Thymus (tissue), 11 donors: ENCODE results near the gene IFNL4. TPM values are rescaled to one million over a fixed set of nuclear protein-coding genes. Genes with fewer than 3 reads are reported as not detected.
"Not testable (repeated sequence)": the region's sequence is repeated elsewhere in the genome, so short reads cannot be mapped to it uniquely, and the experiment has no call there.

ENCODE experiments used
- DNase-seq, 9 donors: peaks; one replicate each; pipeline ENCODE4 v3.0.0-alpha.2; 2013; ENCODE audit warnings: low spot score in 9 of 9, low read depth in 6 of 9, missing footprints in 1 of 9
- H3K27ac ChIP-seq, 2 donors: one replicate each; pipeline ENCODE4 v1.5.1; 2013; ENCODE audit warnings: control low read depth in 1 of 2, low read depth in 1 of 2, low read length in 1 of 2, mild to moderate bottlenecking in 1 of 2, moderate library complexity in 1 of 2
- H3K27me3 ChIP-seq, 2 donors: one replicate each; pipeline ENCODE4 v1.5.1; 2013; ENCODE audit warnings: low read length in 1 of 2; ENCODE audit not compliant: control insufficient read depth in 2 of 2, insufficient read depth in 1 of 2
- H3K36me3 ChIP-seq, 2 donors: one replicate each; pipeline ENCODE4 v1.5.1; 2013; ENCODE audit warnings: low read length in 1 of 2, mild to moderate bottlenecking in 1 of 2, moderate library complexity in 1 of 2; ENCODE audit not compliant: control insufficient read depth in 2 of 2, insufficient read depth in 2 of 2
- H3K4me1 ChIP-seq, 2 donors: one replicate each; pipeline ENCODE4 v1.5.1; 2013; ENCODE audit warnings: low read length in 2 of 2; ENCODE audit not compliant: control insufficient read depth in 2 of 2, insufficient read depth in 2 of 2
- H3K4me3 ChIP-seq, 2 donors: one replicate each; pipeline ENCODE4 v1.5.1; 2013; ENCODE audit warnings: low read length in 2 of 2, control low read depth in 1 of 2, mild to moderate bottlenecking in 1 of 2
- H3K9me3 ChIP-seq, 2 donors: one replicate each; pipeline ENCODE4 v1.5.1; 2013; ENCODE audit warnings: low read length in 1 of 2, mild to moderate bottlenecking in 1 of 2; ENCODE audit not compliant: control insufficient read depth in 2 of 2, insufficient read depth in 1 of 2
- WGBS: extraction: QIAGEN DNeasy Blood & Tissue Kit; methylation state at CpG from one replicate; pipeline ENCODE4 v1.1.7; 2013; 5-methylcytosine and 5-hydroxymethylcytosine counted together
- polyA plus RNA-seq: library from polyadenylated mRNA; stranded (reverse); fragments of 200-250 nt; gene quantifications from one replicate; pipeline ENCODE4 v1.2.3, GENCODE V29; 2013
- total RNA-seq: library from RNA; stranded (reverse); fragments of 120-200 nt; gene quantifications from one replicate; pipeline ENCODE4 v1.2.4, GENCODE V29; 2013
- donor health status: healthy.

IFNL4 gene
- total and polyA plus RNA-seq, 2 donors, result 0.05 TPM; not detected in 1

DNA sequence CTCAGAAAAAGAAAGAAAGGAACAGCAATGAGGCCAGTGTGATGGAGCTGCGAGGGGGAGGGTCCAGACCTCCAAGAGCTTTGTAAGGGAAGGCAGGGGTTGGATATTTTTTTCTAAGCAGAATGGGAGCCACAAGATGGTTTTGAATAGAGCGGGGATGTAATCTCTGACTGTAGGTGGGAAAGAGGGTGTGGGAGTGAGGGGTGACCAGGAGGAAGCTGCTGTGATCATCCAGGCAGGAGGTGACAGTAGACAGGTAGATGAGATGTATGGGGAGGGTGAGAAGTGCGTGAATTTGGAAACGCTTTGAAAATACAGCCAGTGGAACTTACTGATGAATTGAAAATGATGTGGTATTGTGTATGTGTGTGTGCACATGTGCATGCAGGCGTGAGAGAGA lies 26.9 kb upstream of the IFNL4 start:
- DNase-seq, result no peak
- Histone ChIP-seq H3K4me3 (no peak overlapping the region), H3K27ac (no peak overlapping the region), H3K9me3 (no peaks in the 10 kb centered on the region), H3K4me1 (no peaks in the 10 kb centered on the region), H3K27me3 (peaks cover 0 to 5% of the 10 kb centered on the region in 2 donors), H3K36me3 (no peaks in the 10 kb centered on the region)
- 91% methylated on average over 5 of the region's 5 CpGs for WGBS

DNA sequence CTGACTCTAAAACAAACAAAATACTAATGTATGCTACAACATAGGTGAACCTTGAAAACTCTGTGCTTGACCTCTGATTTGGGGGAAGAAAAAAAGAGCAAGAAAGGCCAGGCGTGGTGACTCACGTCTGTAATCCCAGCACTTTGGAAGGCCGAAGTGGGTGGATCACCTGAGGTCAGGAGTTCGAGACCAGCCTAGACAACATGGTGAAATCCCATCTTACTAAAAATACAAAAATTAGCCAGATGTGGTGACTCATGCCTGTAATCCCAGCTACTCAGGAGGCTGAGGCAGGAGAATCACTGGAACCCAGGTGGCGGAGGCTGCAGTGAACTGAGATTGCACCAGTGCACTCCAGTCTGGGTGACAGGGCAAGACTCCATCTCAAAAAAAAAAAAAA lies 25.2 kb upstream of the IFNL4 start:
- 93% methylated on average over 5 of the region's 5 CpGs for WGBS
- H3K4me3 ChIP-seq, H3K9me3 ChIP-seq, H3K27ac ChIP-seq, H3K4me1 ChIP-seq, H3K36me3 ChIP-seq, DNase-seq: not testable (repeated sequence)
- peaks cover 0 to 10% of the 10 kb centered on the region in 2 donors for H3K27me3 ChIP-seq

DNA sequence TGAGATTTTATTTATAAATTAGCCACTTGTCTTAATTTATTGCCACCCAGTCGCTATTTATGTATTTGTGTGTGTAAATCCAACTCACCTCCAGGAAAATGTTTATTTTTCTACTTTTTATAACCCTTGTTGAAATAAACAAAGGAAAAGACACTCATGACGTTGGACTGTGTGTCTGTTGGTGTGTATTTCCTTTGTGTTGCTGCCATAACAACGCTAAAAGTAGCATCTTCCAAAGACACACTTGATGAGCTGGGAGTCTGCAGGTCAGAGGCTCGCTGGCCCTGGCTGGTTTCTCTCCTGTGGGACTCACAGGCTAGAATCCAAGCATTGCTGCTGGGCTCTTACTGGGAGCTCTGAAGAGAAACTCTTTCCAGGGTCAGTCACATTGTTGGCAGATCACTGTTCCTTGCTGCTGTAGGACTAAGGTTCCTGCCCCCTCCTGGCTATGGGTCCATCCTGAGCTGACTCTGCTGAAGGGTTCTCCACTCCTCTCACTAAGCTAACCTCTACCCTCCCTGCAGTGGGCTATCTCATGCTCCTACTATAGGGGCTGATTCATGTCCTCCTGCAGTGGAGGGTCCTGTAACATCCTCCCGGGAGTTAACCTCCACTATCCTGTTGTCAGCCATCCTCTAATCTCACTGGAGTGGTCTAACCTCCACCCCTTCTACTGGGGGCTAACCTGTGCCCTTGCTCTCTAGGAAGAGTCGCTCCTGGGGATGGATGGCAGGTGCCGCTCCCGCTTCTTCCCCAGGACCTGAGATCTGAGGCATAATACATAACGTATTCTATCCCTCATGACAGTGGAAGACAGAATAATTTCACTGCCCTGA lies 21.6 kb upstream of the IFNL4 start:
- WGBS, result 90% methylated on average over 9 of the region's 9 CpGs
- Histone ChIP-seq H3K27ac (no peak overlapping the region), H3K9me3 (no peaks in the 10 kb centered on the region), H3K27me3 (peaks cover 5 to 18% of the 10 kb centered on the region in 2 donors), H3K4me3 (no peak overlapping the region), H3K4me1 (no peaks in the 10 kb centered on the region), H3K36me3 (no peaks in the 10 kb centered on the region)
- DNase-seq, result no peak

DNA sequence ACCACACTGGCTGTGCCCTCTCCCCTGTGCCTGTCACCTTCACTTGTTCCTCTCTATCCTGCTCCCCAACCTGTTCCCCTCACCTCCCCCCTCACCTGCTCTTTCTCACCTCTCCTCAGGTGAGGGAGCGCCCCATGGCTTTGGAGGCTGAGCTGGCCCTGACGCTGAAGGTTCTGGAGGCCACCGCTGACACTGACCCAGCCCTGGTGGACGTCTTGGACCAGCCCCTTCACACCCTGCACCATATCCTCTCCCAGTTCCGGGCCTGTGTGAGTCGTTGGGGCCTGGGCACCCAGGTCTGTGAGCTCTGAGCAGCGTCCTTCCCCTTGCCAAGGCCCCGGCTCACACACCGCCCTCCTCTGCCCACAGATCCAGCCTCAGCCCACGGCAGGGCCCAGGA lies 20.7 kb upstream of the IFNL4 start:
- not testable (repeated sequence) for DNase-seq, H3K36me3 ChIP-seq, H3K27ac ChIP-seq, H3K4me1 ChIP-seq, H3K9me3 ChIP-seq, H3K4me3 ChIP-seq
- H3K27me3 ChIP-seq, result peaks cover 14 to 26% of the 10 kb centered on the region in 2 donors
- WGBS, result 90% methylated on average over 10 of the region's 10 CpGs

DNA sequence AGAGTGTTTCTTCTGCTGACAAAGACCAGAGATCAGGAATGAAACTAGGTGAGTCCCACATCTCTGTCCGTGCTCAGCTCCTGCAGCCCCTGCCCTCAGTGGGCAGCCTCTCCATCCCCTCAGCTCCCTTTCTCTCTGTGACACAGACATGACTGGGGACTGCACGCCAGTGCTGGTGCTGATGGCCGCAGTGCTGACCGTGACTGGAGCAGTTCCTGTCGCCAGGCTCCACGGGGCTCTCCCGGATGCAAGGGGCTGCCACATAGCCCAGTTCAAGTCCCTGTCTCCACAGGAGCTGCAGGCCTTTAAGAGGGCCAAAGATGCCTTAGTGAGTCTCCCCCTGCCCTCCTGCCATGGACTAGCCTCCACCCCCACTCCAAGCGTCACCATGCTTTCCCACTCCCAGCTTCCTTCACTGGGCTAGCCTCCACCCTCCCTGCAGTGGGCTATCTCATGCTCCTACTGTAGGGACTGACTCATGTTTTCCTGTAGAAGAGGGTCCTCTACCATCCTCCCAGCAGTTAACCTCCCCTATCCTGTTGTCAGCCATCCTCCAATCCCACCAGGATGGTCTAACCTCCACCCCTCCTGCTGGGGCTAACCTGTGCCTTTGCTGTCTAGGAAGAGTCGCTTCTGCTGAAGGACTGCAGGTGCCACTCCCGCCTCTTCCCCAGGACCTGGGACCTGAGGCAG lies 20.0 kb upstream of the IFNL4 start:
- H3K9me3 ChIP-seq, H3K36me3 ChIP-seq, DNase-seq, H3K4me3 ChIP-seq, H3K27ac ChIP-seq, H3K4me1 ChIP-seq: not testable (repeated sequence)
- peaks cover 21 to 32% of the 10 kb centered on the region in 2 donors for H3K27me3 ChIP-seq
- 88% methylated on average over 10 of the region's 10 CpGs for WGBS

DNA sequence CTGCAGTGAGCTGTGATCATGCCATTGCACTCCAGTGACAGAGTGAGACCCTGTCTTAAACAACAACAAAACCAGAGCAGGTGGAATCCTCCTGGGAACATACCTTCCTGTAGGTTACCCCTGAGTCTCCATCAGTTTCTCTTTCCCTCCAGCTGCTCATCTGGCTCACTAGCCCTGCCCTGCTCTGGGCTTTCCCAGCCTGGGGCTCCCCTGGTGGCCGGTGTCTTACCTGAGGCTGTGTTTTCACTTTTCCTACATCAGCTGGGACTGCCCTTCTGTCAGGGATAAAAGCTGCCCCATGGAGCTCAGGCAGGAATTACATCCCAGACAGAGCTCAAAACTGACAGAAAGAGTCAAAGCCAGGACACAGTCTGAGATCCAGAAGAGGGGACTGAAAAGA lies 19.4 kb upstream of the IFNL4 start, which contains the start of gene IFNL2:
IFNL2 (plus strand) TSS at position 312 of the 400 bp plus-strand sequence. CDS start 173 bp downstream, outside the sequence.
- H3K4me1 ChIP-seq, DNase-seq, H3K27ac ChIP-seq, H3K4me3 ChIP-seq, H3K36me3 ChIP-seq, H3K9me3 ChIP-seq: not testable (repeated sequence)
- peaks cover 27 to 38% of the 10 kb centered on the region in 2 donors for H3K27me3 ChIP-seq
- WGBS, result no CpG with 5 or more reads among the region's 1 CpG

DNA sequence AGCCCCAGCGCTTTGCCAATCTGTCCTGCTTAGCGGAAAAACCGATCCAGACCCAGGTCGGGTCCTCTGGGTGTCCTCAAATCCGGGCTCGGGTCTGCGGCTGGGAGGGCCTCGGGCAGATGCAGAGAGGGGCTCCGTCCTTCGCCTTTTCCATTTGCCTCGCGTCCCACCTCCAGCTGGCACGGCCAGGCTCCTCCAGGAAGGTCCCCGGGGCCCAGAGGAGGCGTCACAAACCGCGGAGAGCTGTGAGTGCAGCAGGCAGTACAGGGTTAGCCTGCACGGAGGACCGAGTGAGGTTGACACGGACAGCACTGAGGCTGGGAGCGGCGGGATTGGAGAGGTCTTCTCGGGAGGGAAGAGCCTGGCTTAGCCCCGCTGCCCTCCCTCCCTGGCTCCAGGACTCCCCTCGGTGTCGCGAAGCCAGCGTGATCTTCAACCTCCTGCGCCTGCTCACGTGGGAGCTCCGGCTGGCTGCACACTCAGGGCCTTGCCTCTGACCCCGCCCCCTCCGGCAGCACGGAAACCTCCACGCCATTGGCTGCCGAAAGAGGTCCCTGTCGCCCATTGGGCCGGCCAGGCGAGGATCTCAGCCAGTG lies 16.8 kb upstream of the IFNL4 start:
- H3K36me3 ChIP-seq, result no peaks in the 10 kb centered on the region
- no peak overlapping the region for H3K4me3 ChIP-seq
- H3K4me1 ChIP-seq, result no peaks in the 10 kb centered on the region
- H3K27me3 ChIP-seq, result peaks cover 35 to 55% of the 10 kb centered on the region in 2 donors
- WGBS, result 56% methylated on average over 39 of the region's 39 CpGs
- no peaks in the 10 kb centered on the region for H3K9me3 ChIP-seq
- H3K27ac ChIP-seq, result no peak overlapping the region
- no peak for DNase-seq

DNA sequence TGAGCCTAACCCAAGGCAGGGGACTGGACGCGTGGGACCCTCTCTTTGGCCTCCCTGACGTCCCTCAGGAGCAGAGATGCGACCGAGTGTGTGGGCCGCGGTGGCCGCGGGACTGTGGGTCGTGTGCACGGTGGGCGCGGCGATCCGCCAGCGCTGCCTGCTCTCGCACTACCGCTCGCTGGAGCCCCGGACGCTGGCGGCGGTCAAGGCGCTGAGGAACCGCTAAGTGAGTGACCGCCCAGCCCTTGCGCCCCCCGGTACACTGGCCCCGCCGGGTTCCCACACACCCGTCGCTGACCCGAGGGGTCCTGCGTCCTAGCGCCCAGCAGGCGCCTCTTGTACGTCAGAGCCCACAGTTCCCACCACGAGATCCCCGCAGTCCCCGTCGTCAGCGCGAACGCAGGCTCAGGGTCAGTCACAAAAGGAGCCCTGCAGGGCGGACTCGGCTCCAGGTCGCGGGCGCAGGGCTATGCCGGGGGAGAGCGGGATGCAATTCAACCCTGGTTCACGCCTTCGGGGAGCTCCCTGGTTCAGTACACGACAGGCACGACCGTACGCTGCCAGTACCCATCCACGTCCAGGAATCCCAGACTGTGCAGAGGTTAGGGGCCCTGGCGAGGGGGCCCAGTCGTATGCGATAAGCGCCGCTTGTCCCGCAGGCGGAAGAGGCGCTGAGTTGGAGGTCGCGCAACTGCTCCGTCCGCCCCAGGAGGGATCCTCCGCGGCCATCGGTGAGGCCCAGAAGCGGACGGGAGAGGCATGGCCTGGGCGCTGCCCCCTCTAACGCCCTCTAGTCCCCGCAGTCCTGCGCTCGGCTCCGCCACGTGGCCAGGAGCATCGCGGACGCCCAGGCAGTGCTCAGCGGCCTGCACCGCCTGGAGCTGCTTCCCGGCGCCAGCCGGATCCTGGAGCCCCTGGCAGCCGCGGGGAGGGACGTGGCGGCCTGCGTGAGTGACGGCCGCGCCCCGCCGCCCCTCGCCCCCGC lies 15.9 kb upstream of the IFNL4 start:
- 13% methylated on average over 102 of the region's 102 CpGs for WGBS
- no peaks in the 10 kb centered on the region for H3K4me1 ChIP-seq
- H3K27me3 ChIP-seq, result peaks cover 35 to 53% of the 10 kb centered on the region in 2 donors
- H3K9me3 ChIP-seq, result no peaks in the 10 kb centered on the region
- H3K27ac ChIP-seq, result no peak overlapping the region
- H3K36me3 ChIP-seq, result no peaks in the 10 kb centered on the region
- no peak for DNase-seq
- no peak overlapping the region for H3K4me3 ChIP-seq
